ENCODE measurements around the gene ARMH3. TPM values are rescaled to one million over a fixed set of nuclear protein-coding genes. Genes with fewer than 3 reads are reported as not detected.

Gene ARMH3
- total and polyA plus RNA-seq, 2 experiments from 2014 or later: 8.7 to 11.1 TPM

DNA sequence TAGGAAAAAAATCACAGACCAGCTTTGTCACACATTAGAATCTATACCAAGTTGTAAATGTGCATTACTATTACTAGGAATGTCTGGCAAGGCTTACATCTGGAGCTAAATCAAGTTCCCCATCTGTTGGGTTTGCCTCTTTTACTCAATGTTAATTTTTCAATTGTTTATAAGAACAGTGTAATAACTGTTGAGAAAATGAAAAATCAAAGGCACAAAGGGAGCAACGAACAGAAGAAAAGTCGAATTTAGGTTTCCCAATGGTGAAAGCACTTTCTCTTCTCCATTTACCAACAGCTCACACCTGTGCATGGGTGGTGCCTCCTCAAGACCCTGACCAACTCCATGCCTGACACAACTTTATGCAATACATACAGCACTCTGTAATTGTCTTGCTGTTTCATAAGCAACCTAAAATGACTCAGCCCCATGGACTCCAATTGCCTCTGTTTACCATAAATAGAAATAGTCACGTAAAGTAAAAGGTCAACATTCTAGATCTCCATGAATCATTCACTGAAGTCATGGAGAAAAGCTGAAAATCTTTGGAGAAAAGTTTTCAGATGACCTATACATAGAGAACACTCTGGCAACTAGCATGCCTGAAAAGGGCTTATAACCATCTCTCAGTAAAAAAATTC is 116.8 kb downstream of the ARMH3 start:
- peaks cover 3% of the 10 kb centered on the region; the same call in 2 of the 3 replicates for H3K4me1 Mint-ChIP-seq
- H3K27ac ChIP-seq (ENCODE audit: low read depth): no peak overlapping the region
- peaks cover 4% of the 10 kb centered on the region; the same call in 2 of the 3 replicates for H3K36me3 Mint-ChIP-seq (ENCODE audit: low read depth)
- H2AFZ ChIP-seq: no peak overlapping the region
- no peaks in the 10 kb centered on the region for H3K27me3 ChIP-seq (ENCODE audit: insufficient read depth)
- ATAC-seq (no peak), DNase-seq (ENCODE audit: low spot score) (no peak)
- H3K4me3 Mint-ChIP-seq: no peak overlapping the region
- 0 out of 2 replicates have a peak, but pooled peaks cover 3% of the 10 kb centered on the region for H3K4me1 ChIP-seq (ENCODE audit: insufficient read depth)
- no peak overlapping the region for H3K4me3 ChIP-seq
- H3K79me2 ChIP-seq (replicated peaks; ENCODE audit: insufficient read depth): no peaks in the 10 kb centered on the region
- no peak overlapping the region for H3K4me2 ChIP-seq
- H3K27ac Mint-ChIP-seq: no peak overlapping the region
- H3K9me2 ChIP-seq (ENCODE audit: insufficient read depth): no peaks in the 10 kb centered on the region
- H4K20me1 ChIP-seq (replicated peaks; ENCODE audit: insufficient read depth): 0 out of 2 replicates have a peak, but pooled peaks cover 2% of the 10 kb centered on the region
- H3K27me3 Mint-ChIP-seq (ENCODE audit: insufficient read depth, low read depth, poor library complexity): peaks cover 1% of the 10 kb centered on the region
- no peaks in the 10 kb centered on the region for H3K9me3 Mint-ChIP-seq
- TF ChIP-seq, protein P1, sequence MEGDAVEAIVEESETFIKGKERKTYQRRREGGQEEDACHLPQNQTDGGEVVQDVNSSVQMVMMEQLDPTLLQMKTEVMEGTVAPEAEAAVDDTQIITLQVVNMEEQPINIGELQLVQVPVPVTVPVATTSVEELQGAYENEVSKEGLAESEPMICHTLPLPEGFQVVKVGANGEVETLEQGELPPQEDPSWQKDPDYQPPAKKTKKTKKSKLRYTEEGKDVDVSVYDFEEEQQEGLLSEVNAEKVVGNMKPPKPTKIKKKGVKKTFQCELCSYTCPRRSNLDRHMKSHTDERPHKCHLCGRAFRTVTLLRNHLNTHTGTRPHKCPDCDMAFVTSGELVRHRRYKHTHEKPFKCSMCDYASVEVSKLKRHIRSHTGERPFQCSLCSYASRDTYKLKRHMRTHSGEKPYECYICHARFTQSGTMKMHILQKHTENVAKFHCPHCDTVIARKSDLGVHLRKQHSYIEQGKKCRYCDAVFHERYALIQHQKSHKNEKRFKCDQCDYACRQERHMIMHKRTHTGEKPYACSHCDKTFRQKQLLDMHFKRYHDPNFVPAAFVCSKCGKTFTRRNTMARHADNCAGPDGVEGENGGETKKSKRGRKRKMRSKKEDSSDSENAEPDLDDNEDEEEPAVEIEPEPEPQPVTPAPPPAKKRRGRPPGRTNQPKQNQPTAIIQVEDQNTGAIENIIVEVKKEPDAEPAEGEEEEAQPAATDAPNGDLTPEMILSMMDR (conservative IDR thresholded peaks at IDR 0.05; ENCODE audit: low read depth in 2 of 2): no peak
- TF ChIP-seq CREB1 (CRISPR knock-in tag; IDR thresholded peaks at IDR 0.05; ENCODE audit: low read depth): no peak
- TF ChIP-seq ZNF331 (CRISPR knock-in tag; IDR thresholded peaks at IDR 0.05; ENCODE audit: low read depth): no peak
- TF ChIP-seq EZH2phosphoT487 (IDR thresholded peaks at IDR 0.05; ENCODE audit: unreplicated experiment): no peak
- TF ChIP-seq ETS1 (IDR thresholded peaks at IDR 0.05): no peak
- TF ChIP-seq JUNB (IDR thresholded peaks at IDR 0.05; ENCODE audit: unreplicated experiment): no peak
- no peak for TF ChIP-seq NANOG (IDR thresholded peaks at IDR 0.05; ENCODE audit: borderline replicate concordance)
- TF ChIP-seq, protein P2, sequence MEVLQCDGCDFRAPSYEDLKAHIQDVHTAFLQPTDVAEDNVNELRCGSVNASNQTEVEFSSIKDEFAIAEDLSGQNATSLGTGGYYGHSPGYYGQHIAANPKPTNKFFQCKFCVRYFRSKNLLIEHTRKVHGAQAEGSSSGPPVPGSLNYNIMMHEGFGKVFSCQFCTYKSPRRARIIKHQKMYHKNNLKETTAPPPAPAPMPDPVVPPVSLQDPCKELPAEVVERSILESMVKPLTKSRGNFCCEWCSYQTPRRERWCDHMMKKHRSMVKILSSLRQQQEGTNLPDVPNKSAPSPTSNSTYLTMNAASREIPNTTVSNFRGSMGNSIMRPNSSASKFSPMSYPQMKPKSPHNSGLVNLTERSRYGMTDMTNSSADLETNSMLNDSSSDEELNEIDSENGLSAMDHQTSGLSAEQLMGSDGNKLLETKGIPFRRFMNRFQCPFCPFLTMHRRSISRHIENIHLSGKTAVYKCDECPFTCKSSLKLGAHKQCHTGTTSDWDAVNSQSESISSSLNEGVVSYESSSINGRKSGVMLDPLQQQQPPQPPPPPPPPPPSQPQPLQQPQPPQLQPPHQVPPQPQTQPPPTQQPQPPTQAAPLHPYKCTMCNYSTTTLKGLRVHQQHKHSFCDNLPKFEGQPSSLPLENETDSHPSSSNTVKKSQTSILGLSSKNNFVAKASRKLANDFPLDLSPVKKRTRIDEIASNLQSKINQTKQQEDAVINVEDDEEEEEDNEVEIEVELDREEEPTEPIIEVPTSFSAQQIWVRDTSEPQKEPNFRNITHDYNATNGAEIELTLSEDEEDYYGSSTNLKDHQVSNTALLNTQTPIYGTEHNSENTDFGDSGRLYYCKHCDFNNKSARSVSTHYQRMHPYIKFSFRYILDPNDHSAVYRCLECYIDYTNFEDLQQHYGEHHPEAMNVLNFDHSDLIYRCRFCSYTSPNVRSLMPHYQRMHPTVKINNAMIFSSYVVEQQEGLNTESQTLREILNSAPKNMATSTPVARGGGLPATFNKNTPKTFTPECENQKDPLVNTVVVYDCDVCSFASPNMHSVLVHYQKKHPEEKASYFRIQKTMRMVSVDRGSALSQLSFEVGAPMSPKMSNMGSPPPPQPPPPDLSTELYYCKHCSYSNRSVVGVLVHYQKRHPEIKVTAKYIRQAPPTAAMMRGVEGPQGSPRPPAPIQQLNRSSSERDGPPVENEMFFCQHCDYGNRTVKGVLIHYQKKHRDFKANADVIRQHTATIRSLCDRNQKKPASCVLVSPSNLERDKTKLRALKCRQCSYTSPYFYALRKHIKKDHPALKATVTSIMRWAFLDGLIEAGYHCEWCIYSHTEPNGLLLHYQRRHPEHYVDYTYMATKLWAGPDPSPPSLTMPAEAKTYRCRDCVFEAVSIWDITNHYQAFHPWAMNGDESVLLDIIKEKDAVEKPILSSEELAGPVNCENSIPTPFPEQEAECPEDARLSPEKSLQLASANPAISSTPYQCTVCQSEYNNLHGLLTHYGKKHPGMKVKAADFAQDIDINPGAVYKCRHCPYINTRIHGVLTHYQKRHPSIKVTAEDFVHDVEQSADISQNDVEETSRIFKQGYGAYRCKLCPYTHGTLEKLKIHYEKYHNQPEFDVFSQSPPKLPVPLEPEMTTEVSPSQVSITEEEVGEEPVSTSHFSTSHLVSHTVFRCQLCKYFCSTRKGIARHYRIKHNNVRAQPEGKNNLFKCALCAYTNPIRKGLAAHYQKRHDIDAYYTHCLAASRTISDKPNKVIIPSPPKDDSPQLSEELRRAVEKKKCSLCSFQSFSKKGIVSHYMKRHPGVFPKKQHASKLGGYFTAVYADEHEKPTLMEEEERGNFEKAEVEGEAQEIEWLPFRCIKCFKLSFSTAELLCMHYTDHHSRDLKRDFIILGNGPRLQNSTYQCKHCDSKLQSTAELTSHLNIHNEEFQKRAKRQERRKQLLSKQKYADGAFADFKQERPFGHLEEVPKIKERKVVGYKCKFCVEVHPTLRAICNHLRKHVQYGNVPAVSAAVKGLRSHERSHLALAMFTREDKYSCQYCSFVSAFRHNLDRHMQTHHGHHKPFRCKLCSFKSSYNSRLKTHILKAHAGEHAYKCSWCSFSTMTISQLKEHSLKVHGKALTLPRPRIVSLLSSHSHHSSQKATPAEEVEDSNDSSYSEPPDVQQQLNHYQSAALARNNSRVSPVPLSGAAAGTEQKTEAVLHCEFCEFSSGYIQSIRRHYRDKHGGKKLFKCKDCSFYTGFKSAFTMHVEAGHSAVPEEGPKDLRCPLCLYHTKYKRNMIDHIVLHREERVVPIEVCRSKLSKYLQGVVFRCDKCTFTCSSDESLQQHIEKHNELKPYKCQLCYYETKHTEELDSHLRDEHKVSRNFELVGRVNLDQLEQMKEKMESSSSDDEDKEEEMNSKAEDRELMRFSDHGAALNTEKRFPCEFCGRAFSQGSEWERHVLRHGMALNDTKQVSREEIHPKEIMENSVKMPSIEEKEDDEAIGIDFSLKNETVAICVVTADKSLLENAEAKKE (CRISPR knock-in tag; IDR thresholded peaks at IDR 0.05): no peak
- no peak for TF ChIP-seq STAT1 (IDR thresholded peaks at IDR 0.05; ENCODE audit: unreplicated experiment)
- no peak for TF ChIP-seq POLR2AphosphoS5 (IDR thresholded peaks at IDR 0.05; ENCODE audit: low read depth)
- TF ChIP-seq, protein P3, sequence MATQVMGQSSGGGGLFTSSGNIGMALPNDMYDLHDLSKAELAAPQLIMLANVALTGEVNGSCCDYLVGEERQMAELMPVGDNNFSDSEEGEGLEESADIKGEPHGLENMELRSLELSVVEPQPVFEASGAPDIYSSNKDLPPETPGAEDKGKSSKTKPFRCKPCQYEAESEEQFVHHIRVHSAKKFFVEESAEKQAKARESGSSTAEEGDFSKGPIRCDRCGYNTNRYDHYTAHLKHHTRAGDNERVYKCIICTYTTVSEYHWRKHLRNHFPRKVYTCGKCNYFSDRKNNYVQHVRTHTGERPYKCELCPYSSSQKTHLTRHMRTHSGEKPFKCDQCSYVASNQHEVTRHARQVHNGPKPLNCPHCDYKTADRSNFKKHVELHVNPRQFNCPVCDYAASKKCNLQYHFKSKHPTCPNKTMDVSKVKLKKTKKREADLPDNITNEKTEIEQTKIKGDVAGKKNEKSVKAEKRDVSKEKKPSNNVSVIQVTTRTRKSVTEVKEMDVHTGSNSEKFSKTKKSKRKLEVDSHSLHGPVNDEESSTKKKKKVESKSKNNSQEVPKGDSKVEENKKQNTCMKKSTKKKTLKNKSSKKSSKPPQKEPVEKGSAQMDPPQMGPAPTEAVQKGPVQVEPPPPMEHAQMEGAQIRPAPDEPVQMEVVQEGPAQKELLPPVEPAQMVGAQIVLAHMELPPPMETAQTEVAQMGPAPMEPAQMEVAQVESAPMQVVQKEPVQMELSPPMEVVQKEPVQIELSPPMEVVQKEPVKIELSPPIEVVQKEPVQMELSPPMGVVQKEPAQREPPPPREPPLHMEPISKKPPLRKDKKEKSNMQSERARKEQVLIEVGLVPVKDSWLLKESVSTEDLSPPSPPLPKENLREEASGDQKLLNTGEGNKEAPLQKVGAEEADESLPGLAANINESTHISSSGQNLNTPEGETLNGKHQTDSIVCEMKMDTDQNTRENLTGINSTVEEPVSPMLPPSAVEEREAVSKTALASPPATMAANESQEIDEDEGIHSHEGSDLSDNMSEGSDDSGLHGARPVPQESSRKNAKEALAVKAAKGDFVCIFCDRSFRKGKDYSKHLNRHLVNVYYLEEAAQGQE (IDR thresholded peaks at IDR 0.05; ENCODE audit: unreplicated experiment): no peak
- no peak for TF ChIP-seq EZH2 (IDR thresholded peaks at IDR 0.05; ENCODE audit: low read depth, unreplicated experiment)
- no peaks in the 10 kb centered on the region for H3F3A ChIP-seq (replicated peaks; ENCODE audit: low read depth)
- H3K36me3 ChIP-seq (ENCODE audit: insufficient read depth): no peaks in the 10 kb centered on the region
